Measurements from ENCODE around the gene TBC1D22B.

- TF ChIP-seq, protein P1, sequence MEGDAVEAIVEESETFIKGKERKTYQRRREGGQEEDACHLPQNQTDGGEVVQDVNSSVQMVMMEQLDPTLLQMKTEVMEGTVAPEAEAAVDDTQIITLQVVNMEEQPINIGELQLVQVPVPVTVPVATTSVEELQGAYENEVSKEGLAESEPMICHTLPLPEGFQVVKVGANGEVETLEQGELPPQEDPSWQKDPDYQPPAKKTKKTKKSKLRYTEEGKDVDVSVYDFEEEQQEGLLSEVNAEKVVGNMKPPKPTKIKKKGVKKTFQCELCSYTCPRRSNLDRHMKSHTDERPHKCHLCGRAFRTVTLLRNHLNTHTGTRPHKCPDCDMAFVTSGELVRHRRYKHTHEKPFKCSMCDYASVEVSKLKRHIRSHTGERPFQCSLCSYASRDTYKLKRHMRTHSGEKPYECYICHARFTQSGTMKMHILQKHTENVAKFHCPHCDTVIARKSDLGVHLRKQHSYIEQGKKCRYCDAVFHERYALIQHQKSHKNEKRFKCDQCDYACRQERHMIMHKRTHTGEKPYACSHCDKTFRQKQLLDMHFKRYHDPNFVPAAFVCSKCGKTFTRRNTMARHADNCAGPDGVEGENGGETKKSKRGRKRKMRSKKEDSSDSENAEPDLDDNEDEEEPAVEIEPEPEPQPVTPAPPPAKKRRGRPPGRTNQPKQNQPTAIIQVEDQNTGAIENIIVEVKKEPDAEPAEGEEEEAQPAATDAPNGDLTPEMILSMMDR (IDR thresholded peaks at IDR 0.05), result no peak
- TF ChIP-seq POLR2AphosphoS5 (IDR thresholded peaks at IDR 0.05; ENCODE audit: insufficient read depth in 1 of 2, low read depth in 1 of 2), result no peak
- TF ChIP-seq POLR2A (IDR thresholded peaks at IDR 0.05), result no peak
Measured at GRCh38 chr6:37352384-37352783, 94.8 kb downstream of the TBC1D22B start.
